Hematopoietic multipotent progenitor cell (in vitro differentiated cells): ENCODE results near the gene TRAPPC3. TPM values are rescaled to one million over a fixed set of nuclear protein-coding genes. Genes with fewer than 3 reads are reported as not detected.
A peak's percentile ranks its signal among the peaks of the same experiment; 100 is the strongest.

Experiments
- DNase-seq, 3 donors: peaks; one replicate each; pipeline ENCODE4 v3.0.0-alpha.2; 2011 to 2015; ENCODE audit warnings: low read depth in 2 of 3, low spot score in 2 of 3
- total RNA-seq: library from RNA; depleted of rRNA; stranded (reverse); fragments of >200 nt; gene quantifications from one replicate; pipeline ENCODE4 v1.2.3, GENCODE V29; 2012

Gene TRAPPC3
- total RNA-seq, 1 donor = 40.1 TPM

DNA sequence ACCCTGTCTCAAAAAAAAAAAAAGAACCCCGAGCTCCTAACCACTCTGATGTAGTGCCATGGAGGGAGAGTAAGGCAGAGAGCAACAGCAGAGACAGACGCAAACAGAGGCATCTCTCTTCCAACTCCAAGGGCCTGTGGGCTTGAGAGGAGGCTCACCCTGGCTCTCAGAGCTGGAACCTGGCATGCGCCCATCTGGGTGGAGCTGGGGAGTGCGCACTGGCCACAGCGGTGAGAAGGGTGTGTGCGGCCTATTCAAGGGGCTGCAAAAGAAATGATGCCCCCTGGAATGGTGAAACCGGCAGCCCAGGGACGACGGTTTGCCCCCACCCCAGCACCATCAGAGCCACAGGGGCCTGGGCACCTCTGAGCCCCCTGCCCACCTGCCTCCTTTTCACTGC, 41.9 kb downstream of the TRAPPC3 start:
- DNase-seq = no peak

DNA sequence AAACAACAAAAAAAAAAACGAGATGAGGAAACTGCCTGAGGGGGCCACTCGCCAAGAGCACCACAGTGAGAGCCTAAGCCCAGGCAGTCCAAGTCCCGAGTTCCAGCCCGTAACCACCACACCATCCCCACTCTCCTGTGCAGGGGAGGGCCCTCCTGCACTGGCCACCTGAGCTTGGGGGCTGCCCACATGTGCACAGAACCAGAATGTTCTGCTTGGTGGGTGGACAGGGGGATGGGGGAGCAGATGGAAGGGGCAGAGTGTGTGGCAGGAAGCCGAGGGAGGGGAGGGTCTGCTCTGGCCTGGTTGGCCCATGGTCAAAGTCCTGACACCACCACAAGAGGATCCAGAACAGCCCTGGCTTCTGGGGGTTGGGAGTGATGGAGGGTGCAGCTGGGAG, 43.0 kb downstream of the TRAPPC3 start:
- DNase-seq = no peak

DNA sequence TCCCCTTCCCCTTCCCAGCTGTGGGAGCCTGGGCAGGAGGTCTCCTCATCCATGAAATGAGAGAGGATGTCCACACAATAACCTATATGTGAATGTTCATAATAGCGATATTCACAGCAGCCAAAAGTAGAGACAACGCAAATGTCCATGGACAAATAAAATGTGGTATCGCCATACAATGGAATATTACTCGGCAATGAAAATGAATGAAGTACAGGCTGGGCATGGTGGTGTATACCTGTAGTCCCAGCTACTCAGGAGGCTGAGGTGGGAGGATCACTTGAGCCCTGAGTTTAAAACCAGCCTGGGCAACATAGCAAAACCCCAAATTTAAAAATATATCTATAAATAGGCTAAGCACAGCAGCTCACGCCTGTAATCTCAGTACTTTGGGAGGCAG, 47.7 kb downstream of the TRAPPC3 start:
- no peak for DNase-seq

DNA sequence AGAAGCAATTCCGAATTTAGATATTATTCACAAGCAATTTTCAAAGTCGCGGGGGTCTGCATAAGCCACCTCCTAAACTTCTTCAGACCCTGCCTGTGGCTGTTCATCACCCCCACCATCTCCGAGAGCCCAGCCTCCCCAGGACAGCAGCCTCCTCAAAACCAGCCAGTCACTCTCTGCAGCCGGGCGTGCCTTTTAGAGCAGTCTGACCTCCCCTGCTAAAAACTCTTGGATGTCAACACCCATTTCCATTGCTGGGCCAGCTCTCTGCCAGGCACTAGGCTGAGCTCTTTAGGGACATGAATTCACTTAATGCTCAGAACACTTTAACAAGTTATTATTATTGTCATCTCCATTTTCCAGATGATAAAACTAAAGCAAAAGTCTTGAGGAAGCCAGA, 48.9 kb downstream of the TRAPPC3 start:
- no peak for DNase-seq

DNA sequence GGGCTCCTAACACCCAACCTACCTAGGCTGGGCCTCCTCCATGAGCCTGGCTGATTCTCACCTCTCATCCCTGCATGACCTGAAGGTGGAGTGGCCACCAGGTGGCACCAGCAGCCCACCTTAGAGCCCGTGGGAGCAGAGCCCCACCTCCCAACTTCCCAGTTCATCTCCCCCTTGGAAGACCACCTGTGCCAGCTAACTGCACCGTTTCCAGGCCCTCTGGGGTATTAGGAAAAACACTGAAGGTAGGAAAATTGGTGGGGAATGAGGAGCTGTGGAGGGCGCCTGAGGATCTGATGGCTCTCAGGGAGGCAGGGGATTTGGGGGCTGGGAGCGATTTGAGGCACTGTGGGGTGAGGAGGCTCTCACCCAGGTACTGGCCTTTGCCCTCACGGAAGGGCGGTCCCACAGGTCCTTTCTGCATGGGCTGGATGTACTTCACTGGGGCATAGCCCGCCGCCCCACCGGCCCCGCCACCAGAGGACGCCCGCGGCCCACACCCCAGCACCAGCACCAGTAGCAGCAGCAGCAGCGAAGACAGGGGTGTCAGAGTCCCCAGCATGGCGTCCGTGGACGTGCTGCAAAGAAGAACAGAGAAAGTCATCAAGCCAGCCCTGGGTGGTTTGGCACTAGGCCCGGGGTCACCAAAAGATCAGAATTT, 49.5 kb downstream of the TRAPPC3 start:
- DNase-seq = peak; percentile 57 to 80 (median 68)

DNA sequence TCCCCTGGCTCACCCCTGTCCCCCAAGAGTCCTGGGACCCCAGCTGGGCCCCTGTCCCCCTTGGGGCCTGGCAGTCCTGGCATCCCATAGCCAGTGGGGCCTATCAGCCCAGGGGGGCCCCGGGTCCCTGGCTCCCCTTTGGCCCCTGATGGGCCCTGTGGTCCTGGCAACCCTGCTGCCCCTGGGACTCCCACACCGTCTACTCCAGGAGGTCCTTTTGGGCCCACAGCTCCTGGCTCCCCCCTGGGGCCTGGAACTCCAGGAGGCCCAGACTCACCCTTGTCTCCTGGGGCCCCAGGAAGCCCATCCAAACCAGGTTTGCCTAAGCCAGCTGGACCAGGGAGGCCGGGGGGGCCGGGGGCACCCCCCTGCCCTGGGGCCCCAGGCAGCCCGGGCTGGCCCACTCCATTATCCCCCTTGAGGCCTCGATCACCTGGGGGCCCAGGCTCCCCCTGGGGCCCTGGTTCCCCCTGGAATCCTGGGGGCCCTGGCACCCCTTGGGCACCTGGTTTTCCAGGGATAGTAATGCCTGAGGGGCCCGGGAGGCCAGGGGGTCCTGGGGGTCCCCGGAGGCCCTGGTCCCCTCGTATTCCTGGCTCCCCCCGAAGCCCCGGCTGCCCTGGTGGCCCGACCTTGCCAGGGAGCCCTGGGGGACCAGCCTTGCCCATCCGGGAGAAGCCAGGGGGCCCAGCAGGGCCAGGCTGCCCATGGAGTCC, 50.5 kb downstream of the TRAPPC3 start:
- DNase-seq = no peak

DNA sequence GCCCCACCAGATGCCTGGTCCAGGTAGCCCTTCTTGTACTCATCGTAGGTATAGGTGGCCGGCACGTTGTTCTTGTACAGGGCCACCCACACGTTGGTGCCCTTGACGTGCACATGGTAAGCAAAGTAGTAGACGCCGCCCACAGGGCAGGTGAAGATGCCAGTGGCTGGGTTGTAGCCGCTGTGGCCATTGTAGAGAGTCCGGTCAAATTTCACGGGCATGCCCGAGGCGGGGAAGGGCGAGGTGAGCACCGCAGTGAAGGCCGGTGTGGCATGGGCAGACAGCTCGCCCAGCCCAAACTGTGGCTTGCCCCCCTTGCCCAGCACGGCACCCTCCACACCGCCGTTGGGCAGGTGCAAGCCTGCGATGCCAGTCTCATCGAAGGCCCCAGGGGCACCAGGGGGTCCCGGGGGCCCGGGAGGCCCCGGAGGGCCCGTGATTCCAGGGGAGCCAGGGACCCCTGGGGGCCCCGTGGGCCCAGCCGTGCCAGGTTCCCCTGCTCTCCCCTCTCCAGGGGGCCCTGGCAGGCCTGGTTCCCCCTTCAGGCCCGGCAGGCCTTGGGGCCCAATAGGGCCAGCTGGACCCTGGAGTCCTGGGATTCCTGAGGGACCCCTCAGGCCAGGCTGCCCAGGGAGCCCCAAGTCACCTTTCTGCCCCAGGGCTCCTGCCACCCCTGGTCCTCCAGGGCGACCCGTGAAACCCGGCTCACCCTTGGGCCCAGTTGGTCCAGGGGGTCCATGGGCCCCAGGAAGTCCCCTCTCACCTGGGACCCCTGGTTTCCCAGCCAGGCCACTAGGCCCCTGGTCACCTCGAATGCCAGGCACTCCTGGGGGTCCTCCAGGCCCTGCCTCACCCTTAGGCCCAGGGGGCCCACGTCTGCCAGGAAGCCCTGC, 51.3 kb downstream of the TRAPPC3 start:
- no peak for DNase-seq

DNA sequence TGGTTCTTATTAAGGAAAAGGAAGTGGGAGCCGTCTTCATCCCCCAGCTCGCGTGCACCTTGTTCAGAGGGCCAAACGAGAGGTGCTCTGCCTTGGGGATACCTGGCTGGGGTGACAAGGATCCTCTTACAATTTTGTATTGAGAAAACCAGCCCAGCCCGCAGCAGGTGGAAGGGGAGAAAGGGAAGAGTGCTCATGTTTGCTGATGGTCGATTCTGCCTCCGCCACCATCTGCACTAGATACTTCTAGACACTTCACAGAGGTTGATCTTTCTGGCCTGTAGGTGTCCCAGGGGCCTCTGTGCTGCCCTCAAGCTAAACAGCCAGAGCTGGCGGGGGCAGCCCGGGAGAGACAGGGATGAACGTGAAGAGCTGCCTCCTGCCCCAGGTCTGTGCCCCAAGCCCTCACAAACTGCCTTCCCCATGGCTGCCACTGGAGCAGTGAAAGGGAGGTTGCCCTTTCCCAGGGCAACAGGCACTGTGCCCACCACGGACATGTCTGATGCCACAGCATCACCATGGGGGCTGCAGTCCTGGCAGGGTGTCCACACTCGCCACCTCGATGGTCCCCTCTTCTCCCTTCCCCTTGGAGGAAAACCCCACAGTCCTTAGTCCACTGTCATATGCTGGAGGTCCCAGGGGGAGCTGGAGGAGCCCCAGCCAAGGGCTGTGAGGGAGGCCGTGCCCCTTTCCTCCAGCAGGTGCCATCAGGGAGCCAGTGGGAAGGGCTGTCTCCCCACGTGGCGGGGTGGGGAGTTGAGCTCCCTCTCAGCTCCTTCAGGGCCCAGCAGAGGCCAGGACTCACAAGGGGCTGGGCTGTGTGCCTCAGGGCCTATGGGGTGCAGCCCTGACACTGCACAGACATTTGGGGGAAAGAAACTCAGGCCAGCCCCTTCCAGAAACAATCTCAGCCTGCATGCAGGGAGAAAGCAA, 52.5 kb downstream of the TRAPPC3 start:
- DNase-seq = peak in 1 of 3 donors; percentile 20

DNA sequence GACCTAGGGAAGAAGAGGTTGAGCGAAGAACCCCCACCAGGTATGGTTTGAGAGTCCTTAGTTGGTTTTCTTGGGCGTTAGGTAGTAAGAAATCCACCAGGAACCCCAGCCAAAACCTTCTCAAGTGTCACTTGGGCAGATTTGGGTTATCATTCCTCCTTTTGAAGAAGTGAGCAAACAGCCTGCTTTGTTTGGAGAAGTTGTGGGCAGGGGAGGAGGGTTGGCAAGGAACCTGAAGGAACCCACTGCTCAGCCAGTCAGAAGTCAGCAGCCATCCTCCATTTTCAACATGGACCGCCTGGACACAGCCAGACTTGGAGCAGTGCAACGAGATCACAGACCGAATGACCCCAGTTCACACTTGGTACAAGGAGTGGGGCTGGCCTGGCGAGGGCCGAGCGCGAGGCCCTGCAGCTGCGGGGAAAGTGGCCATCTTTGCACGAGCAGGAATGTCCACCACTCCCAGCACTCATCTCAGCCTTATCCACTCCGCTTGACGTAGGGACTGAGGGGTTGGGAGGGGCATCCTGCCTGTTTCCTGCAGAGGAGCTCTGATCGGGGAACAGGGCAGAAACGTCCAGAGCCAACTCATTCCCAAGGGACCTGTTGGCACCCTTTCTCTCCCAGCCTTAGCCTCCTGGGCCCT, 53.4 kb downstream of the TRAPPC3 start:
- peak in 1 of 3 donors; percentile 42 for DNase-seq

DNA sequence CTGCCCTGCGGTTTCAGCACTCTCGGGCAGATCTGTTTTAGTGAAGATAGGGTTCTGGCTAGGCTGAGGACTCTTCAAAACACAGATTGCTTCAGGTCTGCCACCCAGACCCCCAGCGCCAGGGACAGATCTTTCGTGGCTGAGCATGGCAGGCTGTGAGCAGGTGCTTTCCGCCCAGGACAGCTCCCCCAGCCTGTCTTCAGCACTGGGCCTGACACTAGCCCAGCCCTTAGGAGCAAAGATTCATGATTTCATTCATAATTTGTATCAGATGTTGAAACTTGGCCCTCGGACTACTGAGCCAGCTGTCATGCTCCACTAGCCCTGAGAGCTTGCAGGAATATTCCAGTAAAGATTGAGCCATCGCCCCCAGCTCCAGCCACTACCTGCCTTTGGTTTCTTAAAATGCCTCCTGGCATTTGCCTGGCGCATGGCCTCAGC, 54.6 kb downstream of the TRAPPC3 start:
- DNase-seq = no peak

DNA sequence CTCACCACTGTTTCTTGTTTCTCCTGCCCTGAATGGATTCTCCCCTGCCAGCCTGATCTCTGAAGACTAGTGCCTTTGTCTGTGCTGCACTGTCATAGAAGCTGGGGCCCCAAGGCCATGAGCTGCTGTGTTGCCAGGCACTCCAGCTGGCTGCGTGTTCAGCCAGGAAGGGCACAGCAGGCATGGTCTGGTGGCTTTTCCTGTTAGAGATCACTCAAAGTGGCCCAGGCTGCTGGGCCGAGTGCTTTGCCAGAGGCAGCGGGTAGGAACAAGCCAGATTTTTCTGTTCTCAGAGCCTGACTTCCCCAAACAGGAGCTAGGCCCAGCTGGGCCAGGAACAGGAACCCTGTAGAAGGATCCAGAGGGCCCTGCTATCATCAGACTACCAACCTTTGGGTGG, 55.4 kb downstream of the TRAPPC3 start:
- DNase-seq = no peak

DNA sequence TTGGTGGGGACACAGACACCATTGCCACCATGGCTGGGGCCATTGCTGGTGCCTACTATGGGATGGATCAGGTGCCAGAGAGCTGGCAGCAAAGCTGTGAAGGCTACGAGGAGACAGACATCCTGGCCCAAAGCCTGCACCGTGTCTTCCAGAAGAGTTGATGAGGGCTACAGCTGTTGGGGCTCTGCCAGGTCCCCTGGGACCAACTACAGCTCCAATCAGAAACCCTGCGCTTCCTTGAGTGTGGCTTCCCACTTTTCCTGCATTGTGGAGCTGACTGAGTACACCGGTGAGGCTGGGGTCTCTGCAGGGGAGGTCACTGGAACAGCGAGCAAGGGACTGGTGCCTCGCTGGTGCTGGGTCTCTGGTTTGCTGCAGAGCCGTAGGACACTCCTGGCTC, 56.1 kb downstream of the TRAPPC3 start:
- DNase-seq = no peak

DNA sequence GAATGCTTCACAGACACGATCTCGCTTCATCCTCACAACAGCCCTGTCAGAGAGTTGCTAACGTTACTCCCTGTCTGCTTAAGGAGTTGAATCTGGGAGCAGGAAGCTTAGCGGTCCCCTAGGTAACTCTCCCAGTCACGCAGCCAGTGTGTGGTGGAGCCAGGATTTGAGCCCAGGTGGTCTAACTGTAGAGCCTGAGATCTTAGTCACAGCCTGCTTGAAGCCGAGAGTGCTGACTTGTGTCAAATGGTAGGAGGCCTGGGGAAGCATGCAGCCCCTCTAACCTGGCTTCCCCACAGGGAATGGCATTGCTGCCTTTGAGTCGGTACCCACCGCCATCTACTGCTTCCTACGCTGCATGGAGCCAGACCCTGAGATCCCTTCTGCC, 56.5 kb downstream of the TRAPPC3 start:
- no peak for DNase-seq

DNA sequence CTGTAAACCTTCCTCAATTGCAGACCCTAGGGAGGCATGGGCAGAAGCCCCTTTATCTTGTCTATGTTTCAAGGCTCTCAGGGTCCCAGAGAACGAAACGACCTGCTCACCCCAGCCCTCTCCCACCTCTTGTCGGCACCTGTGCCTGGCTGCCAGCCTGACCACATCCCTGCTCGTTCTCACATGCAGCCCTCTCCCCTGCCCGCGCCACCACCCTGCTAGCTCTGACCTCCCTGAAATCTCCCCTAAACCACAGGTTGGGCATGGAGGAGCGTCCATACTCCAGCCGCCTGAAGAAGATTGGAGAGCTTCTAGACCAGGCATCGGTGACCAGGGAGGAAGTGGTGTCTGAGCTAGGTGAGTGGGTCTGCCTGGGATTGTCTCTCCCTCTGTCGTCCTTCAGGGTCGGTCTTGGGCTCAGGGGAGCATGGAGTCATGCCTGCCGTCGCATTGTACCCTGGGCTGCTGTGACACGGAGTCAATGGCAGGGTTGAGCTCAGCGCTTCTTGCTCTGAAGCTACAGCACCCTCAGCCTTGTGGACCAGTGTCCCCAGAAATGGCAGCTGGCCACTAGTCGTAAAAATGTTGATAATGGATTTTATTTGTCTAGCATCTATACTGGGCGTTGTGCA, 57.0 kb downstream of the TRAPPC3 start:
- DNase-seq = no peak

DNA sequence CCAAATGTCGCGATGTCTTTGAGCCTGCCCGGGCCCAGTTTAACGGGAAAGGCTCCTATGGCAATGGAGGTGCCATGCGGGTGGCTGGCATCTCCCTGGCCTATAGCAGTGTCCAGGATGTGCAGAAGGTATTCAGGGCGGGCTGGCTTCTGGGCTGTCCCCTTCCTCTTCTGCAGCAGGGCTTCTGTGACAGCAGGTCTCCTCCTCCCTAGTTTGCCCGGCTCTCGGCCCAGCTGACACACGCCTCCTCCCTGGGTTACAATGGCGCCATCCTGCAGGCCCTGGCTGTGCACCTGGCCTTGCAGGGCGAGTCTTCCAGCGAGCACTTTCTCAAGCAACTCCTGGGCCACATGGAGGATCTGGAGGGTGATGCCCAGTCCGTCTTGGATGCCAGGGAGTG, 57.6 kb downstream of the TRAPPC3 start:
- no peak for DNase-seq

DNA sequence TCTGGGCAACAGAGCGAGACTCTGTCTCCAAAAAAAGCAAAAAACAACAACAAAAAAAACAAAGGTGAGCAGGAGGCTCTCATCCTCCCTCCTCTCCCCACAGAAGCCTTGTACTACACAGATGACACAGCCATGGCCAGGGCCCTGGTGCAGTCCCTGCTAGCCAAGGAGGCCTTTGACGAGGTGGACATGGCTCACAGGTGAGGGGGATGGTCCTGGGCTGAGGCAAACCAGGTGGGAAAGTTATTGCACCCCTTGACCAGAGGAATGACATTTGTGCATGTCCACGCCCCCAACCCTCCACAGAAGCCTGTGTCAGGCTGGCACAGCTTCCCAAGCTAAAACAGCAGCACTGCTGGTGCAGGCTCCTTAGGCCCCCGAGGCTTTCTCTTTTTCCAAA, 58.1 kb downstream of the TRAPPC3 start:
- DNase-seq = no peak

DNA sequence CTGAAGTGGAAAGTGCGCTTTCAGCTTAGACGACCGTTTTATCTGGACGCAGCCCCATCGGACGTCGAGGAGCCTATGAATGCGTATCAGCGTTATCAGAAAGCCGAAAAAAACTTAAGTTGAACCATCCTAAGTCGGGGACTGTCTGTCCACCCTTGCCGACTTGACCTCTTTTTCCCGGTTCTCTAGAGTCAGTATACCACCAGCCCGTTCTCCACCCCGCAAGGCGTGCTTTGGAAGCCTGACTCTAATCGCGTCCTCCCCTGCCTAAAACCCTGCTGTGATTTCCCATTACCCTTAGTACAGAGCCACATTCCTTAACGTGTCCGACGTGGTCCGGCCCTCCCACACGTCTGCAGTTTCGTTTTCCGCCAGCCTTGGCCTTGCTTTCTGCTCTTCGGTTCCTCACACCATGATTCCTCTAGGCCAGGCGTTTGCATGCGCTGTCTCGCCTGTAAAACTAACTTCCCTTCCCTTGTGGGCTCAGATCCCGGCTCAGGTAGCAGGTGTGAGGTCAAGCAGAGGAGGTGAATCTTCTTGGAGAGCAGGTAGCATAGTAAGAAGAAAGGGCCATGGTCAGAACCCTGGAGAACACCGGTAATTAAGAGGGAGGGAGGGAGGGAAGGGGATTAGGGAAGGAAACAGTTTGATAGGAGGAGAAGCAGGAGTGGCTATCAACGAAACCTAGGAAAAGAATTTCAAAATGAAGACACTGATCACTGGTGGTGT, 59.7 kb downstream of the TRAPPC3 start:
- DNase-seq = peak in 1 of 3 donors; percentile 32

DNA sequence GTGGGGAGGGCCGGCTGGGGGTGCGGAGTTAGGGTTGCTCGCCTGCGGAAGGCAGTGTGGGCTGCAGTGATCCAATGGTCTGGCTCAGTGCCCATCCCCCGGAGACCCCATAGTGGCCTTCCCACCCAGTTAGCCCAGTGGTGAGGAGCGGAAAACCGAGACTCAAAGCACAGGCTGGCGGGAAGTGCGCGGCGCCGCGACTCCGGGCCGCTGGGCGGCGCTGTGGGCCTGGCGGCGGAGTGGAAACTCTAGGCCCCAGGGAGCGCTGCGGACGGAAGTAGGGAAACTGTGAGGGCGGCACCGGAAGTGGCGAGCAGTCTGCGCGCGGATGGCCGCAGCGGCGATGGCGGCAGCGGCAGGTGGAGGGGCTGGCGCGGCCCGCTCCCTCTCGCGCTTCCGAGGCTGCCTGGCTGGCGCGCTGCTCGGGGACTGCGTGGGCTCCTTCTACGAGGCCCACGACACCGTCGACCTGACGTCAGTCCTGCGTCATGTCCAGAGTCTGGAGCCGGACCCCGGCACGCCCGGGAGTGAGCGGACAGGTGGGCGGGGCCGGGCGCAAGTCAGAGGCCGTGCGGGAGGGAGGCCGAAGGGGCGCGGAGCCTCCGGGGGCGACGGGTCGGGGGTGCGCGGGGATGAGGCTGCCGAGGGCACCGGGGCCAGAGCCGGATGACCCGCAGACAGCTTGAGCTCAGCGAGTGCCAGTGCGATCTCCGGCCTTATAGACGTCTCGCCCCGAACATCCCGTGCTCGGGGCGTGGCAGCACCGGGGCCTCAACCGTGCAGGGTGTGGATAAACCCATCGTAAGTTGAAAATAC, 60.5 kb downstream of the TRAPPC3 start, which contains the start of gene ADPRS:
ADPRS (plus strand) TSS at position 316 of the 816 bp plus-strand sequence; CDS start at position 329, 13 bp downstream.
- DNase-seq = peak; percentile 85 to 90 (median 90)
